B cell (primary cell): Measurements from ENCODE around the gene CENPA.

Experiments used
- EZH2 ChIP-seq: IDR thresholded peaks from 2 replicates; pipeline ENCODE4 v1.6.1; 2012; ENCODE audit warnings: borderline replicate concordance, low read depth, mild to moderate bottlenecking, moderate library complexity, low read length; ENCODE audit not compliant: insufficient read depth, poor library complexity, severe bottlenecking
- TF ChIP-seq, protein P1 (sequence below): fragments of 200-600 bp; IDR thresholded peaks from one replicate; pipeline ENCODE4 v1.8.0; 2022; ENCODE audit warnings: antibody characterized with exemption, mild to moderate bottlenecking

DNA sequence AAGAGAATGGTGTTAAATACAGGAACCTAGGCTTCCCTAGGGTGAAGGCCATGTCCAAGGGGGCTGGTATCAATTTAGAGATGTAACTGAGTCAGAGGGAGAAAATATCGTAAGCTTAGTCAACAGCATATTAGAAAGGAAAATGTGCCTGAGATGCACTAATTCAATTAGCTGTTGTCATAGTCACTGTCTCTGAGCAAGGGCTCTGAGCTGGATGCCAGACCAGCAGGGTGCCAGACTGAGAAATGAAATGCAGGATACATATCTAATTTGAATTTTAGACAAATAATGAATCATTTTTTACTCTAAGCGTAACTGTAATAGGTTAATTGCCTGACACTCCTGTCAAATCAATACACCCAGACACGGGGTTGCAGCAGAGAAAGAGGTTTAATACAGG, 33.2 kb upstream of the CENPA start:
- TF ChIP-seq, protein P1, sequence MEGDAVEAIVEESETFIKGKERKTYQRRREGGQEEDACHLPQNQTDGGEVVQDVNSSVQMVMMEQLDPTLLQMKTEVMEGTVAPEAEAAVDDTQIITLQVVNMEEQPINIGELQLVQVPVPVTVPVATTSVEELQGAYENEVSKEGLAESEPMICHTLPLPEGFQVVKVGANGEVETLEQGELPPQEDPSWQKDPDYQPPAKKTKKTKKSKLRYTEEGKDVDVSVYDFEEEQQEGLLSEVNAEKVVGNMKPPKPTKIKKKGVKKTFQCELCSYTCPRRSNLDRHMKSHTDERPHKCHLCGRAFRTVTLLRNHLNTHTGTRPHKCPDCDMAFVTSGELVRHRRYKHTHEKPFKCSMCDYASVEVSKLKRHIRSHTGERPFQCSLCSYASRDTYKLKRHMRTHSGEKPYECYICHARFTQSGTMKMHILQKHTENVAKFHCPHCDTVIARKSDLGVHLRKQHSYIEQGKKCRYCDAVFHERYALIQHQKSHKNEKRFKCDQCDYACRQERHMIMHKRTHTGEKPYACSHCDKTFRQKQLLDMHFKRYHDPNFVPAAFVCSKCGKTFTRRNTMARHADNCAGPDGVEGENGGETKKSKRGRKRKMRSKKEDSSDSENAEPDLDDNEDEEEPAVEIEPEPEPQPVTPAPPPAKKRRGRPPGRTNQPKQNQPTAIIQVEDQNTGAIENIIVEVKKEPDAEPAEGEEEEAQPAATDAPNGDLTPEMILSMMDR = no peak
- no peak for TF ChIP-seq EZH2
